Inflammatory macrophage treated with lipopolysaccharide for 4 hours (primary cell): Measurements from ENCODE around the gene SETX.
A peak's percentile ranks its signal among the peaks of the same experiment; 100 is the strongest.

Experiments used
- DNase-seq: peaks from one replicate; pipeline ENCODE4 v3.0.0-alpha.2; 2020

Gene SETX

DNA sequence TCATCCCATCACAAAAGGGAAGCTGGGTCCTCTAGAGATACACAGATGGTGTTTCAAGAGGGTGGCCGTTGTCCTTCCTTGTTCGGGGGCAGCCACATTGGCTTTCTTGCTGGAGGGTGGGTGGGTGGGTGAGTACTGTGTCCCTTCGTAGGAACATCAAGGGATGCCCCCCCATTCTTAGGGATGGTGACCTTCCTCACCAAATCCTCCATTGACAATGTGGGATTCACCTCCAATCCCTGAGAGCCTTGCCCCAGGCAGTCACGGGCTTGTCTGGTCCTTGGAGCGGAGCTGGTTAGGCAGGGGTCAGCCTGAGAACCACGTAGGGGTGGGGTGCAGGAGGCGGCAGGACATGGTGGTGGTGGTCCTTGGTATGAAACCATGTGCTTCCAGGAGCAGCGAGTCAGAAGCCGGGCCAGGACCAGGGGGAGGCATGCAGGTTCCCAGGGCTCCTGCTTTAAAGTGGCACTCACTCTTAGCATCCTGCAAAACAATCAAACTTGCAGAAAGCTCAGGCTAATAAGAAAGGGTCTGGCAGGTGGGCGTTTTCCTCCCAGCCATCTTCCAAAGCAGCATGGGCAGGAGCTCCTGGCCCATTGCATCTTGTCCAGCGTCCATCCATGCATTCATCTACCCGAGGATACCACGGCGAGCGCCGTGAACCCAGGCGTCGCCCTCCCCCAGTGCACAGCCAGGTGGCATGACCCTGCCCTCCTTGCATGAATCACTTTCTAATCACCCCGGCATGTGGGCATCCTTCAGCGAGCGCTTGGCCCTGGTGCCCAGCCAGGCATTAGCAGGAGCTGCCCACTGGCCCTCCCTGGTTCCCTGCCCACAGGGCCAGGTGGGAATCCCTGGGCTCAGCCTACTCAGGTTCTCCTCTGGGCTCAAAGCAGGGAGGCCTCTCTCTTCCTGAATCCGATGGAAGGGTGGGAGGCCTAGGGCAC lies 116.5 kb downstream of the SETX start:
- DNase-seq = no peak

- no peak for DNase-seq
Observed at GRCh38 chr9:132237481-132237880, 117.3 kb downstream of the SETX start.

- no peak for DNase-seq
Observed at GRCh38 chr9:132236662-132237311, 118.0 kb downstream of the SETX start.

DNA sequence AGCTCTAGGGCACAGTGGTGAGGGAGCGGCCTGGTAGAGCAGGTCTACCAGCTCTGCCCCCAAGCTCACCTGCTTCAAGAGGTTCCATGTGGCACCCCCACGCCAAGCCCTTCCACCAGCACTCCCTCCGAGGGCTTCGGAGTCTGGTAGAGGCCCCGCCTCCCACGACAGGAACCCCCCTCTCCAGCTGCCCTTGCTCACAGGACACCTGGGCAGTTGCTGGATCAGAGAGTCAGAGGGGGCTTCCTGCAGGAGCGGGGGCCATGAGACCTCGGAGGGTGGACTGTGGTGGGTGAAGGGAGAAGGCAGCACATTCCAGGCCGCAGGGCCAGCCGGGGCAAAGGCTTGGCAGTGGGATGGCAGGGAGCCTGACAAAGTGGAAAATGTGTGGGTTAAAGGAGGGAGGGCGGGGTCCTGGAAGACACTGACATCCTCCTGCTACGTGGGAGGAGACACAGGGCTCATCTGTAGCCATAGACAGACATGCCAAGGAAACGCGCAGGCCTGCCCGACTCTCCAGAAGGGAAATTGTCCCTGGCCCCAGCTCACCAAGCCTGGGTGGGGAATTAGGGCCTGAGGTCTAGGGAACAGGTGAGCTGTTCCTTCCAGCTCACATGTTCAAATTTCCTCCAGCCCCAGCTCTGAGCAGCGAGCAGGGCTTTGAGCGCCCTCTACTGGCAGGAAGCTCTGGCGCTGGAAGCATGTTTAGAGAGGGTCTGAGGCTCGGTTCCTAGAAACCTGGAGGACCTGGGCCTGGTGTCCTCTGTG lies 118.7 kb downstream of the SETX start:
- DNase-seq = peak; percentile 67

DNA sequence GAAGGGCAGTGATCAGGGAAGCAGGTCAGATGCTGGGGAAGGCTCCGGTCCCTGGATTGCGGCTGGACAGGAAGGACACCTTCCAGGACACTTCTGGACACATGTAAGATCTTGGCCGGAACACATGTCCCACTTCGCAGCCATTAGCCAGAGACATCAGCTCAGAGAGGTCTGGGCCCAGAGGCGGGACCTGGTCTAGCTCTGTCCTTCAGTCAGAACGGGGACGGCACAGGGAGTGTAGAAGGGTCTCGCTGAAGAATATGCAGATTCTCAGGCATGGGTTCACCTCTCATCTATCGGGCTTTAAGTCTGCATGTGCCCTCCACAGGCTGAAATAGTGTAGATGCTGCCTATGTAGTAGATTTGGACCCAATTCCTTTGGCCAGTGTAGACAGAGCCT lies 119.7 kb downstream of the SETX start:
- no peak for DNase-seq

DNA sequence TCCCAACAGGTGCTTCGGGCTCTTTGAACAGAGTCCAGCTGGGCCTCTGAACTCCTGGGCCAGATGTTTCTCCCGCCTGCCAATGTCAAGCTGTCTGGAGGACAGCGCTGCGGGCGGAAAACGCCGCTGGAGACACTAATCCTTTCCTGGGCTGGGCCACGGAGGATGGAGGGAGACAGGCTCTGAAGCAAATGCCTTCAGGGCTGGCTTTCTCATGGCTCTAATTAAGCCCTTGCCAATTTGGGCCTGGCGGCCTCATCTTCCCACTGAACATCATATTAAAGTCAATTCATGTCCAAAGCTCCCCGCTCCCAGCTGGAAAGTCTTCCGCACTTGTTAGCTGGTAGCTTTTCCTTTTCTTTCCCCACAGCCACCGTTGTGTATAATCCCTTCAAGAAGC lies 120.3 kb downstream of the SETX start:
- DNase-seq = no peak

- DNase-seq = no peak
Observed at GRCh38 chr9:132233138-132233537, 121.6 kb downstream of the SETX start.

DNA sequence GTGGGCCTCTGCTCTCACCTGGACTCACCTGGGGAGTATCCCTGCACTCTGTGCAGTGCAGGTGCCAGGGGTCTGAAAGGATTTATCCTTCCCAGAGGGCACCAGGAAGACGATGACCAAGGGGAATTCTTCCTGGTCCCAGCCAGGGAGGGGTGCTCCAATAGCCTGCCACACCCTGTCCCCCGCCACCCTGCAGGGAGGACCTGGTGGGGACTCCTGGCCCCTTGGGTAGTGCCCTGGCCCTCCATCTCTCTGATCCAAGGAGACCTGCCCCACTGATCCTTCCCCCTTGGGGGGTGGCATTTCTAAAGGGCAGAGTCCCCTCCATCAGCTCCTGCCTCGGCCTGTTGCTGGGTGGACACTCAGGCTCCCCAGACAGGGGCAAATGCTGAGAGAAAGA lies 122.3 kb downstream of the SETX start:
- DNase-seq = no peak

- DNase-seq = no peak
Observed at GRCh38 chr9:132231019-132231701, 123.6 kb downstream of the SETX start.

- no peak for DNase-seq
Observed at GRCh38 chr9:132230605-132231004, 124.2 kb downstream of the SETX start.

- no peak for DNase-seq
Observed at GRCh38 chr9:132228062-132228461, 126.7 kb downstream of the SETX start.

GRCh38 chr9:132226571-132227430 lies 128.0 kb downstream of the SETX start:
- no peak for DNase-seq

- DNase-seq = no peak
Observed at GRCh38 chr9:132224645-132225044, 130.1 kb downstream of the SETX start.

GRCh38 chr9:132221941-132222340 lies 132.8 kb downstream of the SETX start:
- DNase-seq = no peak

- DNase-seq = peak; percentile 21
Observed at GRCh38 chr9:132218208-132218607, 136.6 kb downstream of the SETX start.

GRCh38 chr9:132216861-132217619 lies 137.7 kb downstream of the SETX start:
- DNase-seq = peak; percentile 87

GRCh38 chr9:132214027-132214622 lies 140.7 kb downstream of the SETX start:
- no peak for DNase-seq

DNA sequence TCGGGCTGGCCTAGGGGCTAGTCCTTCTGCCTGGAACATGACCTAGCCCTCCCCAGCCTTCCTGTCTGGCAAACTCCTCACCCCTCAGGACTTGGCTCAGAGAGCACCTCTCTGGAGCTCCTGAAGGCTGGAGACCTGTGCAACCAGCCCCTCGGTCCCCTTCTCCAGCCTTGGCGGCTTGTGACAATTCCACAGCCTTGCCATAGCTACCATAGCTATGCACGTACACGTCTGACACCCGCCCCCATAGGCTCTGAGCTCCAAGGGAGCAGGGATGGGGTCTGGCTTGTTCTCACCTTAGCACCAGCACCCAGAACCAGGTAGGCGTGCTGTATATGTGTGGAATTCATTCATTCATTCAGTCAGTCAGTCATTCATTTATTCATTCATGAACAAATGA lies 143.2 kb downstream of the SETX start:
- no peak for DNase-seq
